ENCODE data around the gene TRABD2B.

Gene TRABD2B

DNA sequence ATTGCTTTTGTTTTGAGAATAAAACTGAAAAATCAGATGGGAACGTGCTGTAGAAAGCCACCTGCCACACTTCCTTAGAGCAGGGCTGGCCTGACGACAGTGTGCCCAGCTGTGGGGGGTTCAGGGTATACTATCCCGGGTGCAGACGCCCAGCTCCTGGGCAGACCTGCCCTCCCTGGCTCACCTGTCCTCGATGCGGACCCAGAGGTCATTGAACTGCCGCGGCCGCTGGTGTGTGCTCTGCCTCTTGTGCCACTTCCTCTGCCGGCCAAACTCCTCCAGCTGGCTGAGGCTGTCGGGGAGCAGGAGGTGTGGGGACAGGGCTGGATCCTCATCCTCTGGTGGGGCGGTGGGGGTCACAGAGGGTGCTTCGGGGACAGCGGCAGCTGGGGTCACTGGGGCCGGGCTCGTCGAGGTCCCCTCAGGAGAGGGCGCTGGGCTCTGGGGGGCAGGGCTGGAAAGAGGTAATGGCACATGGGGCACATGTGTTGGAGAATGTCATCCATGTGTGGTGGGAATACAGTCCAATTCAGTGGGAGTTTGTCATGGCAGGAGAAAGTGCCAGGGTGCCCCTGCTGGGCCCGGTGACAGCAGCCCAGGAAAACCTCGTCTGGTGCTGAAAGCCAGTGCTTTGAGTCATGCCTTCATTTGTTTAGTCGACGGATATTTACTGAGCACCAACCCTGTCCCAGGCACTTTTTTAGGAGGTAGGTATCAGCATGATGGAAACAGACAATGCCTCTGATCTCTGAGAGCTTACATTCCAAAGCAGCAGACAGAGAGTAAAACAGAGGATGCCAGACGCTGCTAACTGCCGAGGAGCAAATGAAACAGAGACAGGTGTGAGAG lies 222.0 kb downstream of the TRABD2B start:
- TF ChIP-seq, protein P1, sequence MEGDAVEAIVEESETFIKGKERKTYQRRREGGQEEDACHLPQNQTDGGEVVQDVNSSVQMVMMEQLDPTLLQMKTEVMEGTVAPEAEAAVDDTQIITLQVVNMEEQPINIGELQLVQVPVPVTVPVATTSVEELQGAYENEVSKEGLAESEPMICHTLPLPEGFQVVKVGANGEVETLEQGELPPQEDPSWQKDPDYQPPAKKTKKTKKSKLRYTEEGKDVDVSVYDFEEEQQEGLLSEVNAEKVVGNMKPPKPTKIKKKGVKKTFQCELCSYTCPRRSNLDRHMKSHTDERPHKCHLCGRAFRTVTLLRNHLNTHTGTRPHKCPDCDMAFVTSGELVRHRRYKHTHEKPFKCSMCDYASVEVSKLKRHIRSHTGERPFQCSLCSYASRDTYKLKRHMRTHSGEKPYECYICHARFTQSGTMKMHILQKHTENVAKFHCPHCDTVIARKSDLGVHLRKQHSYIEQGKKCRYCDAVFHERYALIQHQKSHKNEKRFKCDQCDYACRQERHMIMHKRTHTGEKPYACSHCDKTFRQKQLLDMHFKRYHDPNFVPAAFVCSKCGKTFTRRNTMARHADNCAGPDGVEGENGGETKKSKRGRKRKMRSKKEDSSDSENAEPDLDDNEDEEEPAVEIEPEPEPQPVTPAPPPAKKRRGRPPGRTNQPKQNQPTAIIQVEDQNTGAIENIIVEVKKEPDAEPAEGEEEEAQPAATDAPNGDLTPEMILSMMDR (IDR thresholded peaks at IDR 0.05; ENCODE audit: poor library complexity, severe bottlenecking) = no peak
- no peaks in the 10 kb centered on the region for H3K27me3 ChIP-seq (ENCODE audit: insufficient read depth, poor library complexity, severe bottlenecking)
- H3K9me3 ChIP-seq (ENCODE audit: severe bottlenecking) = no peaks in the 10 kb centered on the region
- no peaks in the 10 kb centered on the region for H3K4me1 ChIP-seq (ENCODE audit: insufficient read depth, poor library complexity, severe bottlenecking)
- no peaks in the 10 kb centered on the region for H3K36me3 ChIP-seq (ENCODE audit: low read depth)
- no peak overlapping the region for H3K4me3 ChIP-seq (ENCODE audit: severe bottlenecking)
- ATAC-seq (ENCODE audit: low read depth) (no peak), DNase-seq (ENCODE audit: low spot score) (no peak)
- no peak overlapping the region for H3K27ac ChIP-seq (ENCODE audit: poor library complexity, severe bottlenecking)

DNA sequence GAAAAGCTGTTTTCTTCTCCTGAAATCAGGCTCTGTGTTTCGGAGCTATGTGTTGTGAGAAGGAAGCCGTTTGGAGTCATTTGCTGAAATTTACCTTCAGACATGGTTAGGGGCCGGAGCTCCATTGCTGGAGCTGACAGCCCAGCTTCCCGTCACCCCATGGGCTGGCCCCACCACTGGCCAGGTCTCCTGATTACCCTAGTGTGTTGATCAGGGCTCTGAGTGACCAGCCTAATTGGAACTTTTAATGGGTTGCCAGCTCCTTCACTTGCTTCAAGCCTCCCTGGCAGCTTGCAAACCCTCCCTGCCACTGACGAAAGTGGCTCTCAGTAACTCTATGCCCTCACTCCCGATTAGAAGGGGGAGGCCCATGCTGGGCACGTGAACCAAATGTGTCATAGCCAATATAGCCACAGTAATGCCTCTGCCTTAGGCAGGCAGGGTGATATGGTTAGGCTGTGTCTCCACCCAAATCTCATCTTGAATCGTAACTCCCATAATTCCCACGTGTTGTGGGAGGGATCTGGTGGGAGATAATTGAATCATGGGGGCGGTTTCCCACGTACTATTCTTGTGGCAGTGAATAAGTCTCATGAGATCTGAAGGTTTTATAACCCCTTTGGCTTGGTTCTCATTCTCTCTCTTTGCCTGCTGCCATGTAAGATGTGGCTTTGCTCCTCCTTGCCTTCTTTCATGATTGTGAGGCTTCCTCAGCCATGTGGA lies 224.1 kb downstream of the TRABD2B start:
- Histone ChIP-seq H3K9me3 (ENCODE audit: severe bottlenecking) (no peaks in the 10 kb centered on the region), H3K4me1 (ENCODE audit: insufficient read depth, poor library complexity, severe bottlenecking) (no peaks in the 10 kb centered on the region), H3K27me3 (ENCODE audit: insufficient read depth, poor library complexity, severe bottlenecking) (no peaks in the 10 kb centered on the region), H3K36me3 (ENCODE audit: low read depth) (no peaks in the 10 kb centered on the region), H3K27ac (ENCODE audit: poor library complexity, severe bottlenecking) (no peak overlapping the region), H3K4me3 (ENCODE audit: severe bottlenecking) (no peak overlapping the region)
- ATAC-seq (ENCODE audit: low read depth) = no peak
- TF ChIP-seq, protein P1 (IDR thresholded peaks at IDR 0.05; ENCODE audit: poor library complexity, severe bottlenecking) = no peak
- no peak for DNase-seq (ENCODE audit: low spot score)

DNA sequence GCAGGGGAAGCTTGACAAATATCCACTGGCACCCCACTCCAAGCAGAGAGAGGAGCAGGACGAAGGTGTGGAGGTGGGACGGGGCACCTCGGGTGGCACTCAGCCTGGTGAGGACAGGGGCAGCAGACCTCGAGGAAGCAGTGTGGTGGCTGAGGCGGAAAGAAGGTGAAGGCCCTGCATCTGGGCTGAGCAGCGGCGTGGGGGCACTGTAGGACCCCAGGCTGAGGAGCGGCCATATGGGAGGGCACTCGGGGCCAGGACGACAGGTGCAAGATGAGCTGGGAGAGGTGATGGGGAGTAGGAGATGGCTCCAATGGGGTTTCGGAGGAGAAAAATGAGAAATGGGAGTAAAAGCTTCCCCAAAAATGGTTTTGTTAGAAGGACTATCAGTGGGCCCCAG lies 224.9 kb downstream of the TRABD2B start:
- Histone ChIP-seq H3K27me3 (ENCODE audit: insufficient read depth, poor library complexity, severe bottlenecking) (no peaks in the 10 kb centered on the region), H3K4me3 (ENCODE audit: severe bottlenecking) (no peak overlapping the region), H3K9me3 (ENCODE audit: severe bottlenecking) (no peaks in the 10 kb centered on the region), H3K36me3 (ENCODE audit: low read depth) (no peaks in the 10 kb centered on the region), H3K27ac (ENCODE audit: poor library complexity, severe bottlenecking) (no peak overlapping the region), H3K4me1 (ENCODE audit: insufficient read depth, poor library complexity, severe bottlenecking) (no peaks in the 10 kb centered on the region)
- DNase-seq (ENCODE audit: low spot score) = no peak
- no peak for ATAC-seq (ENCODE audit: low read depth)
- TF ChIP-seq, protein P1 (IDR thresholded peaks at IDR 0.05; ENCODE audit: poor library complexity, severe bottlenecking) = no peak

DNA sequence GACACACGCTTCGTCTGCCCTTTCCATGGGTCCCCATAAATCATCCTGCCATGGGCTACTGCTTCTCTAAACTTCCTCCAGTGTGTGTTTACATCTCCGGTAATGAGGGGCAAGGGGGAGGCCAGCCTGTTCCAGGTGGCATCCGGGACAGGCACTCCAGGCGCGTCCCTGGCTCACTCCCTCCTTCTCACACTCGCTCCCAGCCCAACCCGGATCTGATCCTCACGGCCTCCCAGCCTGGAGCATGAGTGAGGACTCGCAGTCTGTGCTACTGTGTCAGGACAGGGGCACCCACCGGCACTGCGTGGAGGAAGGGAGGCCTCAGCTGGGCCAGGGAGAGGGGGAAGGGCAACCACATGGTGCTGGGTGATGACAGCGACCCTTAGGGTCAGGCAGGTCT lies 225.4 kb downstream of the TRABD2B start:
- H3K36me3 ChIP-seq (ENCODE audit: low read depth) = no peaks in the 10 kb centered on the region
- no peaks in the 10 kb centered on the region for H3K27me3 ChIP-seq (ENCODE audit: insufficient read depth, poor library complexity, severe bottlenecking)
- no peak overlapping the region for H3K4me3 ChIP-seq (ENCODE audit: severe bottlenecking)
- 0 out of 3 replicates have a peak, but pooled peaks have one; percentile 21 for ATAC-seq (ENCODE audit: low read depth)
- no peaks in the 10 kb centered on the region for H3K4me1 ChIP-seq (ENCODE audit: insufficient read depth, poor library complexity, severe bottlenecking)
- no peaks in the 10 kb centered on the region for H3K9me3 ChIP-seq (ENCODE audit: severe bottlenecking)
- TF ChIP-seq, protein P1 (IDR thresholded peaks at IDR 0.05; ENCODE audit: poor library complexity, severe bottlenecking) = no peak
- H3K27ac ChIP-seq (ENCODE audit: poor library complexity, severe bottlenecking) = no peak overlapping the region
- DNase-seq (ENCODE audit: low spot score) = no peak

All from RWPE2 (cell line).